Type B pancreatic cell (in vitro differentiated cells): ENCODE data around the gene PDCL3. TPM values are rescaled to one million over a fixed set of nuclear protein-coding genes. Genes with fewer than 3 reads are reported as not detected.

Experiments used
- DNase-seq: peaks from one replicate; pipeline ENCODE4 v3.0.0; 2021; ENCODE audit warnings: mixed read lengths; ENCODE audit not compliant: unreplicated experiment; ENCODE audit errors: extremely low spot score
- H3K27ac Mint-ChIP-seq: 2 replicates; pipeline ENCODE4 v1.8.0; 2021; ENCODE audit warnings: mild to moderate bottlenecking, mixed read lengths
- H3K27me3 Mint-ChIP-seq: 2 replicates; pipeline ENCODE4 v1.8.0; 2021; ENCODE audit warnings: mixed read lengths
- H3K36me3 Mint-ChIP-seq: 2 replicates; pipeline ENCODE4 v1.8.0; 2021; ENCODE audit warnings: mixed read lengths
- H3K4me1 Mint-ChIP-seq: one replicate; pipeline ENCODE4 v1.8.0; 2021; ENCODE audit warnings: mixed read lengths; ENCODE audit not compliant: unreplicated experiment
- H3K4me3 Mint-ChIP-seq: 2 replicates; pipeline ENCODE4 v1.8.0; 2021; ENCODE audit warnings: mild to moderate bottlenecking, mixed read lengths
- H3K9me3 Mint-ChIP-seq: 2 replicates; pipeline ENCODE4 v1.8.0; 2021; ENCODE audit warnings: mixed read lengths
- CTCF ChIP-seq: fragments of 200-600 bp; sonication (generic); conservative IDR thresholded peaks from 2 replicates; pipeline ENCODE4 v1.5.0; 2021; ENCODE audit warnings: antibody characterized with exemption, mild to moderate bottlenecking
- total RNA-seq: library from RNA; stranded (reverse); gene quantifications from 2 replicates; pipeline ENCODE4 v1.2.1, GENCODE V29; 2021; ENCODE audit warnings: low replicate concordance

The PDCL3 gene
- total RNA-seq, 1 donor from 2014 or later: 23.1 TPM

DNA sequence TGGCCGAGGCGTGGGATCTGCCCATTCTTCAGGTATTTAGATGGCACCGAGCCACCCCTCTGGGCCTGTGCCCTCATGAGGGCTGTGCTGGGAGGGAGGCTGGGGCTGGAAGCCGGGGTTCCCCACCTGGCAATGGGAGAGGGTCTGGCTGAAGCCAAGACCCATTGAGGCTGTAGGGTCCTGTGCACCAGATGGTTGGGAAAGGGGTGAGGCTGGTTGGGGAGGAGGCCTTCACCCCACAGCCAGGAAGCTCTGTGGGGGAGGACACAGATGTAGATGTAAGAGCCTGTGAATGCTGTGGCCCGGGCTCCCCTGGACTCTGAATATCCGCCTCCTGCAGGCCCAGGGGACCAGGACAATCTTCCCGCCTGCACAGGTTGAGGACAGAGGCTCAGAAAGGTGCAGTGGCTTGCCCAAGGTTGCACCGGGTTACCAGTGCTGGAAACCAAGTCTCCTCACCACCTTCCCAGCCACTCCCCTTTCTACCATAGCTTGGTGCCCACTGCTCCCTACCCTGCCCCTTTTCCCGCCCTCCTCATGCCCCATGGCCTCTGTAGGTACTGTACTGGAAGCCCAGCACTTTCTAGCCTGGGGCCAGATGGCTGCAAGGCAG, 49.7 kb downstream of the PDCL3 start:
- peaks cover 7% of the 10 kb centered on the region for H3K27me3 Mint-ChIP-seq
- no peak for TF ChIP-seq CTCF
- H3K27ac Mint-ChIP-seq: no peak overlapping the region
- no peak for DNase-seq
- no peaks in the 10 kb centered on the region for H3K4me1 Mint-ChIP-seq
- H3K9me3 Mint-ChIP-seq: no peaks in the 10 kb centered on the region
- no peak overlapping the region for H3K4me3 Mint-ChIP-seq
- no peaks in the 10 kb centered on the region for H3K36me3 Mint-ChIP-seq

GRCh38 chr2:100613719-100614118, 50.9 kb downstream of the PDCL3 start:
- Mint-ChIP-seq H3K27ac (no peak overlapping the region), H3K9me3 (no peaks in the 10 kb centered on the region), H3K4me3 (no peak overlapping the region), H3K36me3 (no peaks in the 10 kb centered on the region), H3K4me1 (no peaks in the 10 kb centered on the region), H3K27me3 (peaks cover 7% of the 10 kb centered on the region)
- no peak for DNase-seq
- TF ChIP-seq CTCF: no peak

GRCh38 chr2:100614455-100615000, 51.7 kb downstream of the PDCL3 start:
- no peaks in the 10 kb centered on the region for H3K4me1 Mint-ChIP-seq
- peaks cover 10% of the 10 kb centered on the region for H3K27me3 Mint-ChIP-seq
- TF ChIP-seq CTCF: no peak
- H3K27ac Mint-ChIP-seq: no peak overlapping the region
- H3K9me3 Mint-ChIP-seq: no peaks in the 10 kb centered on the region
- DNase-seq: peak; percentile 57
- H3K36me3 Mint-ChIP-seq: no peaks in the 10 kb centered on the region
- H3K4me3 Mint-ChIP-seq: no peak overlapping the region

DNA sequence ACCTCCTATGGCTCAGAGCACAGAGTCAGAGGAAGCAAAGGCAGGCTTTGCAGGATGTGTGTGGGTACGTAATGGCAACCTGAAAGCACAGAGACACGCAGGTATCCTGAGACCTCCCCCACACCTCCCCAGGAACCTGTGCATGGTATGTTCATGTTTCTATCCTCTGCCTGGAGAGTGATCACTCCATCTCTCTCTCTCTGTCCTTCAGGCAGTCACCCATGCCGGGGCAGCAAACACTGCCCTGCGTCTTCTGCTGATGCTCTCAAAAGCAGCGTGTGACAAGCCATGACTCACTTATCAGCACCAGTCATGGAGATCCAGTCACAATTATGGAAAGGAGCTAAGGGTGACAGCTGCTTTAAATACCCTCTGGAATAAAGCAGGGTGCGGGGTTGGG, 52.7 kb downstream of the PDCL3 start:
- H3K4me3 Mint-ChIP-seq: no peak overlapping the region
- H3K9me3 Mint-ChIP-seq: no peaks in the 10 kb centered on the region
- no peak overlapping the region for H3K27ac Mint-ChIP-seq

DNA sequence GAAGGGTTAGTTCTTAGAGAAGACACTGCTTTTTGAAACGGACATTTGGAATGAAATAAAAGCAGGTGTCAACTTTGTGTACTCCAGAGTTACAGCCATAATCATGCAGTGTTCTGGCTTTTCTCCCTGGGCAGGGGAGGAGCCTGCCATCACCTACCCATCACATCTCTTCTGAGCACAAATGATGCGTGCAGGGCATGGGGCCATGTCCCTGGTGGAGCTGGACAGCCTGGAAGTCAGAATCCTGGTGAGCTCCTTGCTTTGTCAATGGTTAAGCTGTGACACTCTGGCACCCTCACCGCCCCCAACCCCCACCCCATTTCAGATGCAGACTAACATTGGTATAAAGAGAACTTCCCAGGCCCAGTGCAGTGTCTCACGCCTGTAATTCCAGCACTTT, 53.1 kb downstream of the PDCL3 start:
- Mint-ChIP-seq H3K27ac (no peak overlapping the region), H3K4me3 (no peak overlapping the region), H3K27me3 (peaks cover 10% of the 10 kb centered on the region), H3K36me3 (no peaks in the 10 kb centered on the region), H3K9me3 (no peaks in the 10 kb centered on the region), H3K4me1 (no peaks in the 10 kb centered on the region)
- peak; percentile 48 for DNase-seq
- TF ChIP-seq CTCF: no peak

More for the DNA sequence above, 52.7 kb downstream of the PDCL3 start:
- Mint-ChIP-seq H3K27me3 (peaks cover 10% of the 10 kb centered on the region), H3K4me1 (no peaks in the 10 kb centered on the region), H3K36me3 (no peaks in the 10 kb centered on the region)
- peak; percentile 16 for DNase-seq
- no peak for TF ChIP-seq CTCF
